CD14-positive monocyte (primary cell): Measurements from ENCODE around the gene PTTG1IP. TPM values are rescaled to one million over a fixed set of nuclear protein-coding genes. Genes with fewer than 3 reads are reported as not detected.

Experiments
- DNase-seq, 3 donors: peaks; one replicate each; pipeline ENCODE4 v3.0.0-alpha.2; 2011 to 2022
- H2AFZ ChIP-seq: 2 replicates; pipeline ENCODE4 v1.6.0; 2012; ENCODE audit warnings: mild to moderate bottlenecking, low read depth, low read length, inconsistent platforms; ENCODE audit not compliant: insufficient read depth, poor library complexity, severe bottlenecking
- H3K27ac ChIP-seq, 2 donors: 1 replicate in 1 of 2; 2 replicates in 1 of 2; pipeline ENCODE4 v1.5.1; 2012 to 2013; ENCODE audit warnings: low read length in 2 of 2, control low read depth in 1 of 2, inconsistent platforms in 1 of 2, low read depth in 1 of 2, mild to moderate bottlenecking in 1 of 2
- H3K27me3 ChIP-seq, 2 donors: one replicate each; pipeline versions ENCODE4 v1.6.0 to v1.6.1; 2011 to 2013; ENCODE audit warnings: low read length in 2 of 2; ENCODE audit not compliant: control insufficient read depth in 2 of 2, insufficient read depth in 2 of 2
- H3K36me3 ChIP-seq, 2 donors: replicated peaks in 1 of 2; 1 replicate in 1 of 2; 2 replicates in 1 of 2; pipeline versions ENCODE4 v1.5.1 to v1.6.1; 2012 to 2013; ENCODE audit warnings: low read length in 2 of 2, control low read depth in 1 of 2, inconsistent platforms in 1 of 2, mild to moderate bottlenecking in 1 of 2; ENCODE audit not compliant: insufficient read depth in 2 of 2, control insufficient read depth in 1 of 2
- H3K4me1 ChIP-seq, 2 donors: 1 replicate in 1 of 2; 2 replicates in 1 of 2; pipeline versions ENCODE4 v1.5.1 to v1.6.1; 2012 to 2013; ENCODE audit warnings: low read length in 2 of 2, control low read depth in 1 of 2, inconsistent platforms in 1 of 2, mild to moderate bottlenecking in 1 of 2, moderate library complexity in 1 of 2; ENCODE audit not compliant: insufficient read depth in 2 of 2, control insufficient read depth in 1 of 2
- H3K4me2 ChIP-seq: replicated peaks from 2 replicates; pipeline ENCODE3; 2012; ENCODE audit warnings: low read length, moderate library complexity, mild to moderate bottlenecking; ENCODE audit not compliant: poor library complexity, severe bottlenecking; ENCODE audit errors: extremely low read depth
- H3K4me3 ChIP-seq, 3 experiments: fragments of 200-600 bp in 1 of 3; sonication (generic) in 1 of 3; replicated peaks in 1 of 3; 1 replicate in 2 of 3; 2 replicates in 1 of 3; pipeline ENCODE4 v1.5.1; 2011 to 2013; ENCODE audit warnings: low read length in 3 of 3, mild to moderate bottlenecking in 3 of 3, control low read depth in 2 of 3, low read depth in 2 of 3, inconsistent platforms in 1 of 3, moderate library complexity in 1 of 3
- H3K79me2 ChIP-seq: 2 replicates; pipeline ENCODE4 v1.6.0; 2012; ENCODE audit warnings: mild to moderate bottlenecking, control low read depth, inconsistent platforms, low read length, moderate library complexity; ENCODE audit not compliant: insufficient read depth
- H3K9ac ChIP-seq: 2 replicates; pipeline ENCODE4 v1.6.0; 2017; ENCODE audit warnings: low read length, mild to moderate bottlenecking; ENCODE audit not compliant: insufficient read depth, poor library complexity, severe bottlenecking
- H3K9me3 ChIP-seq, 2 donors: replicated peaks in 1 of 2; 1 replicate in 1 of 2; 2 replicates in 1 of 2; pipeline versions ENCODE4 v1.5.1 to v1.6.1; 2012 to 2013; ENCODE audit warnings: low read length in 2 of 2, control low read depth in 1 of 2; ENCODE audit not compliant: control insufficient read depth in 1 of 2, insufficient read depth in 1 of 2
- H4K20me1 ChIP-seq: 2 replicates; pipeline ENCODE4 v1.6.0; 2012; ENCODE audit warnings: mild to moderate bottlenecking, low read length, control low read depth, moderate library complexity; ENCODE audit not compliant: insufficient read depth
- H3K27ac Mint-ChIP-seq, 7 donors: one replicate each; pipeline ENCODE4 v1.8.0; 2020; ENCODE audit warnings: mild to moderate bottlenecking in 7 of 7, mixed read lengths in 7 of 7, moderate library complexity in 6 of 7, inconsistent platforms in 2 of 7
- H3K27me3 Mint-ChIP-seq, 3 donors: one replicate each; pipeline ENCODE4 v1.8.0; 2021 to 2022; ENCODE audit warnings: low read depth in 3 of 3, mild to moderate bottlenecking in 3 of 3, mixed read lengths in 3 of 3, moderate library complexity in 3 of 3, inconsistent platforms in 1 of 3
- H3K36me3 Mint-ChIP-seq, 2 donors: one replicate each; pipeline ENCODE4 v1.8.0; 2020; ENCODE audit warnings: mixed read lengths in 2 of 2, inconsistent platforms in 1 of 2, mild to moderate bottlenecking in 1 of 2
- H3K4me1 Mint-ChIP-seq: one replicate; pipeline ENCODE4 v1.8.0; 2020; ENCODE audit warnings: mild to moderate bottlenecking, mixed read lengths
- H3K4me3 Mint-ChIP-seq, 2 donors: one replicate each; pipeline ENCODE4 v1.8.0; 2020; ENCODE audit warnings: mild to moderate bottlenecking in 2 of 2, mixed read lengths in 2 of 2, moderate library complexity in 1 of 2
- H3K9me3 Mint-ChIP-seq, 7 donors: one replicate each; pipeline ENCODE4 v1.8.0; 2020 to 2022; ENCODE audit warnings: mixed read lengths in 7 of 7, mild to moderate bottlenecking in 6 of 7, moderate library complexity in 6 of 7, inconsistent platforms in 2 of 7
- CTCF ChIP-seq: fragments of 200-600 bp; IDR thresholded peaks from one replicate; pipeline ENCODE4 v1.8.0; 2022; ENCODE audit warnings: antibody characterized with exemption, mild to moderate bottlenecking
- WGBS: methylation state at CpG from one replicate; pipeline ENCODE4 v1.1.5; 2013; ENCODE audit warnings: missing lambda C conversion rate; ENCODE audit not compliant: insufficient coverage; 5-methylcytosine and 5-hydroxymethylcytosine counted together
- intact Hi-C, 2 donors: fragments of 100-400 bp; cut with micrococcal nuclease; formaldehyde crosslinking; loops; one replicate each; pipeline versions ENCODE4 v1.15.0 to v1.15.1; 2023
- polyA plus RNA-seq, 3 donors: library from polyadenylated mRNA; depleted of rRNA in 1 of 3; unstranded in 2 of 3; stranded (reverse) in 1 of 3; fragments of 300-500 nt in 2 of 3; fragments of >200 nt in 1 of 3; fragmentation: Illumina TruSeq in 2 of 3; gene quantifications; 1 replicate in 2 of 3; 2 replicates in 1 of 3; pipeline ENCODE4 v1.2.3, GENCODE V29; 2012 to 2021

The PTTG1IP gene
- polyA plus RNA-seq, 3 donors: 118 to 238 (median 206) TPM

- Histone ChIP-seq H3K36me3 (peaks cover 23 to 30% of the 10 kb centered on the region in 2 donors), H3K27me3 (no peaks in the 10 kb centered on the region), H3K4me3 (peak overlapping the region; percentile 84 to 99 (median 98)), H3K27ac (peak overlapping the region; percentile 65 to 87), H2AFZ (no peak overlapping the region), H3K9me3 (no peaks in the 10 kb centered on the region), H3K9ac (peak overlapping the region; percentile 80), H3K79me2 (peaks cover 100% of the 10 kb centered on the region), H3K4me1 (peaks cover 84 to 88% of the 10 kb centered on the region in 2 donors), H3K4me2 (peak overlapping the region; percentile 87), H4K20me1 (peaks cover 76% of the 10 kb centered on the region)
- peaks cover 28 to 45% of the 10 kb centered on the region in 2 donors for H3K36me3 Mint-ChIP-seq
- 91% methylated on average over 11 of the region's 12 CpGs for WGBS
- DNase-seq: no peak
- H3K27me3 Mint-ChIP-seq: peaks cover 0 to 2% (median 0%) of the 10 kb centered on the region in 3 donors
- peaks cover 0 to 2% (median 0%) of the 10 kb centered on the region in 7 donors for H3K9me3 Mint-ChIP-seq
- intact Hi-C loops: loop anchor here in 1 of 2 donors (5.0 kb wide), 1 partner anchor 116 kb away; the partner anchor contains the start of gene UBE2G2
- H3K27ac Mint-ChIP-seq: peak overlapping the region; percentile 56 to 85 (median 80)
- H3K4me3 Mint-ChIP-seq: peak overlapping the region; percentile 88 to 96
- no peak for TF ChIP-seq CTCF
- H3K4me1 Mint-ChIP-seq: peaks cover 80% of the 10 kb centered on the region
Observed at GRCh38 chr21:44918107-44918470, 44.6 kb upstream of the PTTG1IP start.

- no peak for DNase-seq
- Mint-ChIP-seq H3K9me3 (peaks cover 0 to 2% (median 0%) of the 10 kb centered on the region in 7 donors), H3K27me3 (peaks cover 0 to 2% (median 0%) of the 10 kb centered on the region in 3 donors), H3K4me1 (peaks cover 77% of the 10 kb centered on the region), H3K4me3 (peak overlapping the region; percentile 88 to 96), H3K27ac (peak overlapping the region; percentile 70 to 97 (median 81)), H3K36me3 (peaks cover 28 to 47% of the 10 kb centered on the region in 2 donors)
- no peak overlapping the region for H2AFZ ChIP-seq
- H3K4me2 ChIP-seq: peak overlapping the region; percentile 87
- 95% methylated on average over 13 of the region's 15 CpGs for WGBS
- no peaks in the 10 kb centered on the region for H3K27me3 ChIP-seq
- H3K9me3 ChIP-seq: no peaks in the 10 kb centered on the region
- intact Hi-C loops: loop anchor here in 1 of 2 donors (2.0 to 5.0 kb wide), 2 partner anchors 13 to 115 kb away; partner anchors contain the start of gene UBE2G2
- H3K79me2 ChIP-seq: peaks cover 99% of the 10 kb centered on the region
- H3K9ac ChIP-seq: peak overlapping the region; percentile 80
- TF ChIP-seq CTCF: no peak
- H4K20me1 ChIP-seq: peaks cover 81% of the 10 kb centered on the region
- H3K4me1 ChIP-seq: peaks cover 84 to 88% of the 10 kb centered on the region in 2 donors
- peak overlapping the region; percentile 2 to 99 (median 98) for H3K4me3 ChIP-seq
- H3K27ac ChIP-seq: peak overlapping the region; percentile 65 to 87
- H3K36me3 ChIP-seq: peaks cover 23 to 30% of the 10 kb centered on the region in 2 donors
Observed at GRCh38 chr21:44917446-44918106, 44.1 kb upstream of the PTTG1IP start.
